Measurements from ENCODE around the gene DYRK2.

Gene DYRK2

GRCh38 chr12:67709367-67709954 lies 60.9 kb downstream of the DYRK2 start:
- DNase-seq: no peak

- no peak for DNase-seq
Observed at GRCh38 chr12:67710582-67710981, 62.0 kb downstream of the DYRK2 start.

- no peak for DNase-seq
Observed at GRCh38 chr12:67712011-67712410, 63.5 kb downstream of the DYRK2 start.

- no peak for DNase-seq
Observed at GRCh38 chr12:67714648-67715047, 66.1 kb downstream of the DYRK2 start.

All from activated CD4-positive, CD25-positive, alpha-beta regulatory T cell (primary cell).